HepG2 (cell line): ENCODE results near the gene PLXNB2. TPM values are rescaled to one million over a fixed set of nuclear protein-coding genes. Genes with fewer than 3 reads are reported as not detected.

Experiments
- ATAC-seq: fragments of 200-7000 bp; cut with Tn5 transposase; 3 replicates; pipeline ENCODE4 v1.9.1; 2020; ENCODE audit warnings: mild to moderate bottlenecking, moderate library complexity
- BruUV-seq: library from RNA; stranded (reverse); fragments of 400-500 nt; replicated peaks from 2 replicates; lab custom pipeline; 2021; lab: Mats Ljungman, UMichigan
- CTCF ChIA-PET: fragments of 300-600 bp; formaldehyde crosslinking; extraction: SDS; loops from one replicate; lab custom pipeline; 2021; ENCODE audit warnings: low total read pairs, inconsistent platforms, low intra/inter-chr PET ratio; lab: Yijun Ruan, JAX
- POLR2A ChIA-PET: fragments of 350-600 bp; sonication (Branson Sonifier 250); formaldehyde crosslinking; loops from one replicate; lab custom pipeline; 2020; ENCODE audit warnings: antibody characterized with exemption, inconsistent platforms; lab: Yijun Ruan, JAX
- DNase-seq: peaks from one replicate; pipeline ENCODE4 v3.0.0-alpha.2; 2015; ENCODE audit warnings: low spot score
- FAIRE-seq: peaks from 3 replicates; lab custom pipeline; 2011; peaks lifted over from hg19 to GRCh38; lab: Jason Lieb, UNC
- H2AFZ ChIP-seq: one replicate; pipeline ENCODE4 v1.6.1; 2011; ENCODE audit warnings: low read length, inconsistent platforms
- H3K27ac ChIP-seq: fragments of 300-600 bp; 3 replicates; pipeline ENCODE4 v1.8.0; 2011; ENCODE audit warnings: mixed run types, mild to moderate bottlenecking, mixed read lengths, low read length, inconsistent platforms; ENCODE audit not compliant: insufficient read depth; ENCODE audit errors: extremely low read length
- H3K27me3 ChIP-seq, 2 experiments: fragments of 200-600 bp in 1 of 2; 2 replicates in 1 of 2; 3 replicates in 1 of 2; pipeline versions ENCODE4 v1.6.0 to v1.8.0; 2011; ENCODE audit warnings: low read length in 2 of 2, mild to moderate bottlenecking in 2 of 2, moderate library complexity in 2 of 2, inconsistent platforms in 1 of 2; ENCODE audit not compliant: insufficient read depth in 2 of 2, control insufficient read depth in 1 of 2
- H3K36me3 ChIP-seq, 2 experiments: fragments of 200-600 bp in 1 of 2; replicated peaks in 1 of 2; 2 replicates in 1 of 2; 3 replicates in 1 of 2; pipeline versions ENCODE4 v1.5.1 to v1.8.0; 2011; ENCODE audit warnings: low read length in 2 of 2, inconsistent platforms in 1 of 2; ENCODE audit not compliant: insufficient read depth in 2 of 2, control insufficient read depth in 1 of 2
- H3K4me1 ChIP-seq: 2 replicates; pipeline ENCODE4 v1.5.1; 2012; ENCODE audit warnings: low read length, inconsistent platforms; ENCODE audit not compliant: insufficient read depth
- H3K4me2 ChIP-seq: 2 replicates; pipeline ENCODE4 v1.6.0; 2011; ENCODE audit warnings: low read depth, low read length, inconsistent platforms
- H3K4me3 ChIP-seq, 3 experiments: fragments of 200-600 bp in 1 of 3; sonication (generic), shearing (Covaris generic) in 1 of 3; replicated peaks in 1 of 3; 2 replicates each; pipeline ENCODE4 v1.5.1; 2011 to 2016; ENCODE audit warnings: low read length in 3 of 3, inconsistent platforms in 2 of 3, low read depth in 2 of 3, mild to moderate bottlenecking in 2 of 3, control low read depth in 1 of 3, mixed read lengths in 1 of 3; ENCODE audit not compliant: insufficient read depth in 1 of 3
- H3K79me2 ChIP-seq: one replicate; pipeline ENCODE4 v1.6.1; 2011; ENCODE audit warnings: low read length, inconsistent platforms; ENCODE audit not compliant: insufficient read depth
- H3K9ac ChIP-seq: 2 replicates; pipeline ENCODE4 v1.6.0; 2011; ENCODE audit warnings: mild to moderate bottlenecking, low read depth, low read length, inconsistent platforms; ENCODE audit not compliant: insufficient read depth
- H3K9me3 ChIP-seq: 2 replicates; pipeline ENCODE4 v1.5.1; 2012; ENCODE audit warnings: mild to moderate bottlenecking, low read length
- H4K20me1 ChIP-seq: 2 replicates; pipeline ENCODE4 v1.6.0; 2011; ENCODE audit warnings: inconsistent platforms, mild to moderate bottlenecking, low read length, moderate library complexity; ENCODE audit not compliant: insufficient read depth
- GABPB1 ChIP-seq: IDR thresholded peaks from 2 replicates; pipeline ENCODE4 v1.6.1; 2016; ENCODE audit warnings: mild to moderate bottlenecking, missing genetic modification reagents, moderate library complexity, missing compliant biosample characterization
- GLI4 ChIP-seq: sonication (generic); formaldehyde crosslinking; IDR thresholded peaks from 2 replicates; pipeline ENCODE4 v1.5.1; 2020; ENCODE audit warnings: missing genetic modification reagents, mild to moderate bottlenecking, moderate library complexity, borderline replicate concordance
- HMG20A ChIP-seq: IDR thresholded peaks from 2 replicates; pipeline ENCODE4 v1.6.1; 2016; ENCODE audit warnings: borderline replicate concordance
- MAFG ChIP-seq: sonication (generic); formaldehyde crosslinking; IDR thresholded peaks from 2 replicates; pipeline ENCODE4 v1.5.1; 2020; ENCODE audit warnings: mild to moderate bottlenecking, missing genetic modification reagents
- MTA1 ChIP-seq: sonication (generic); formaldehyde crosslinking; IDR thresholded peaks from 2 replicates; pipeline ENCODE4 v1.4.0; 2020; ENCODE audit warnings: missing genetic modification reagents, mild to moderate bottlenecking, borderline replicate concordance
- NCOR1 ChIP-seq: fragments of 200-600 bp; sonication (generic); IDR thresholded peaks from 2 replicates; pipeline ENCODE4 v1.7.0; 2017; ENCODE audit warnings: antibody characterized with exemption, low read length, borderline replicate concordance
- SMAD1 ChIP-seq: sonication (generic); formaldehyde crosslinking; IDR thresholded peaks from 2 replicates; pipeline ENCODE4 v1.4.0; 2020; ENCODE audit warnings: missing genetic modification reagents, low read depth, mild to moderate bottlenecking, borderline replicate concordance
- ZNF687 ChIP-seq: sonication (generic); formaldehyde crosslinking; IDR thresholded peaks from 2 replicates; pipeline ENCODE4 v1.5.1; 2020; ENCODE audit warnings: mild to moderate bottlenecking, missing genetic modification reagents, moderate library complexity
- ZSCAN22 ChIP-seq: sonication (generic); formaldehyde crosslinking; IDR thresholded peaks from 2 replicates; pipeline ENCODE4 v1.4.0; 2020; ENCODE audit warnings: mild to moderate bottlenecking, missing genetic modification reagents
- WGBS: methylation state at CpG from one replicate; pipeline ENCODE4 v1.1.6; 2017; ENCODE audit warnings: low lambda C conversion rate; 5-methylcytosine and 5-hydroxymethylcytosine counted together
- in situ Hi-C: cut with HindIII; loops from 2 replicates; pipeline ENCODE4 v1.10.0; 2017; ENCODE audit warnings: low pct_unique_long_range_greater_than_20kb; ENCODE audit not compliant: extremely low pct_ligation_motif_present
- intact Hi-C: fragments of 100-400 bp; cut with micrococcal nuclease; formaldehyde crosslinking; loops from one replicate; pipeline ENCODE4 v1.10.0; 2022; ENCODE audit not compliant: unreplicated experiment
- polyA plus RNA-seq, 8 experiments: library from polyadenylated mRNA; depleted of rRNA in 3 of 8; stranded (reverse) in 7 of 8; unstranded in 1 of 8; fragments of >200 nt; fragmentation: Illumina TruSeq in 4 of 8; extraction: Trizol in 4 of 8; gene quantifications; 2 replicates each; pipeline versions ENCODE4 v1.2.1 to v1.2.3, GENCODE V29; 2011 to 2016; ENCODE audit warnings: low read depth in 4 of 8, missing spikeins in 1 of 8, mixed read lengths in 1 of 8; ENCODE audit not compliant: insufficient read depth in 1 of 8
- total RNA-seq, 5 experiments: library from RNA; depleted of rRNA; stranded (reverse); fragments of >200 nt; fragmentation: Illumina TruSeq; extraction: Trizol; gene quantifications; 2 replicates each; pipeline ENCODE4 v1.2.3, GENCODE V29; 2016; ENCODE audit warnings: low read depth in 1 of 5

The PLXNB2 gene
- total and polyA plus RNA-seq, 2 of the 13 experiments (the other 11 are each of a cell fraction or from before 2014, with no cell fraction given): 32.6 to 68.9 TPM

- Histone ChIP-seq H3K9me3 (no peaks in the 10 kb centered on the region), H3K36me3 (peaks cover 14 to 25% of the 10 kb centered on the region in 2 experiments; a peak in 4 of 5 replicates), H3K27me3 (no peaks in the 10 kb centered on the region), H4K20me1 (no peaks in the 10 kb centered on the region), H3K4me2 (no peak overlapping the region), H2AFZ (no peak overlapping the region), H3K9ac (no peak overlapping the region), H3K27ac (no peak overlapping the region), H3K4me1 (peaks cover 11% of the 10 kb centered on the region), H3K4me3 (no peak overlapping the region), H3K79me2 (no peaks in the 10 kb centered on the region)
- ATAC-seq (no peak), DNase-seq (no peak), FAIRE-seq (no peak)
- WGBS: 96% methylated on average over 18 of the region's 25 CpGs
- POLR2A ChIA-PET: interaction anchor here (1.2 kb wide), 1 partner anchor 10 kb away, joined by 3 read pairs; no protein-coding TSS in a partner anchor
- no TSS peak for BruUV-seq
- in situ Hi-C loops (no loop called here), intact Hi-C loops (no loop called here)
- CTCF ChIA-PET: no interaction called here
- TF ChIP-seq NCOR1: no peak
- no peak for TF ChIP-seq ZSCAN22 (CRISPR knock-in tag)
- TF ChIP-seq ZNF687 (CRISPR knock-in tag): no peak
- no peak for TF ChIP-seq MAFG (CRISPR knock-in tag)
- no peak for TF ChIP-seq MTA1 (CRISPR knock-in tag)
- TF ChIP-seq GLI4: no peak
- TF ChIP-seq SMAD1 (CRISPR knock-in tag): no peak
- TF ChIP-seq GABPB1 (CRISPR knock-in tag): no peak
- no peak for TF ChIP-seq HMG20A (CRISPR knock-in tag)
Observed at GRCh38 chr22:50227579-50228215, 79.7 kb downstream of the PLXNB2 start.
